GM12878 (cell line): ENCODE data around the gene P3H3. TPM values are rescaled to one million over a fixed set of nuclear protein-coding genes. Genes with fewer than 3 reads are reported as not detected.

ENCODE experiments used
- ATAC-seq: fragments of 200-7000 bp; cut with Tn5 transposase; 3 replicates; pipeline ENCODE4 v1.9.1; 2020; ENCODE audit warnings: mild to moderate bottlenecking, moderate library complexity
- BruUV-seq: library from RNA; stranded (reverse); fragments of 400-500 nt; replicated peaks from 2 replicates; lab custom pipeline; 2021; lab: Mats Ljungman, UMichigan
- CTCF ChIA-PET: fragments of 300-600 bp; sonication (Branson Sonifier 250); formaldehyde crosslinking; extraction: SDS; loops from one replicate; lab custom pipeline; 2021; ENCODE audit warnings: inconsistent platforms; lab: Yijun Ruan, JAX
- POLR2A ChIA-PET: fragments of 350-600 bp; formaldehyde crosslinking; extraction: SDS; loops from one replicate; lab custom pipeline; 2021; ENCODE audit warnings: inconsistent platforms; lab: Charles Lee
- RAD21 ChIA-PET: fragments of 300-600 bp; sonication (Branson Sonifier 250); formaldehyde crosslinking; loops from one replicate; lab custom pipeline; 2023; ENCODE audit warnings: antibody characterized with exemption; ENCODE audit not compliant: unreplicated experiment; lab: Charles Lee
- SMC1A ChIA-PET: fragments of 300-600 bp; sonication (Branson Sonifier 250); formaldehyde crosslinking; loops from one replicate; lab custom pipeline; 2023; ENCODE audit not compliant: unreplicated experiment, uncharacterized antibody; lab: Charles Lee
- DNase-seq: peaks from one replicate; pipeline ENCODE4 v3.0.0-alpha.2; 2011; ENCODE audit warnings: low read depth, low spot score
- FAIRE-seq: peaks from 3 replicates; lab custom pipeline; 2011; peaks lifted over from hg19 to GRCh38; lab: Jason Lieb, UNC
- H2AFZ ChIP-seq: 2 replicates; pipeline ENCODE4 v1.6.0; 2011; ENCODE audit warnings: low read depth, low read length, control low read depth; ENCODE audit not compliant: control insufficient read depth
- H3K27ac ChIP-seq: 2 replicates; pipeline ENCODE4 v1.5.1; 2011; ENCODE audit warnings: control low read depth; ENCODE audit not compliant: control insufficient read depth, insufficient read depth
- H3K27me3 ChIP-seq, 2 experiments: replicated peaks in 1 of 2; 2 replicates each; pipeline versions ENCODE4 v1.6.0 to v1.6.1; 2011; ENCODE audit warnings: low read length in 1 of 2; ENCODE audit not compliant: control insufficient read depth in 2 of 2, insufficient read depth in 2 of 2
- H3K36me3 ChIP-seq, 2 experiments: 2 replicates each; pipeline ENCODE4 v1.5.1; 2011; ENCODE audit warnings: low read length in 1 of 2; ENCODE audit not compliant: control insufficient read depth in 2 of 2, insufficient read depth in 2 of 2
- H3K4me1 ChIP-seq: 2 replicates; pipeline ENCODE4 v1.6.1; 2011; ENCODE audit warnings: mild to moderate bottlenecking, low read length, moderate library complexity, mixed read lengths; ENCODE audit not compliant: control insufficient read depth, insufficient read depth
- H3K4me2 ChIP-seq: 2 replicates; pipeline ENCODE4 v1.6.0; 2011; ENCODE audit warnings: control low read depth; ENCODE audit not compliant: control insufficient read depth, insufficient read depth
- H3K4me3 ChIP-seq: fragments of 200-600 bp; sonication (generic); 2 replicates; pipeline ENCODE4 v1.5.1; 2016
- H3K79me2 ChIP-seq: 2 replicates; pipeline ENCODE4 v1.6.0; 2011; ENCODE audit warnings: low read length; ENCODE audit not compliant: control insufficient read depth, insufficient read depth
- H3K9ac ChIP-seq: 2 replicates; pipeline ENCODE4 v1.8.0; 2011; ENCODE audit warnings: low read length, control low read depth, mixed read lengths; ENCODE audit not compliant: control insufficient read depth, insufficient read depth
- H3K9me3 ChIP-seq: replicated peaks from 3 replicates; pipeline ENCODE4 v1.5.1; 2011; ENCODE audit warnings: mild to moderate bottlenecking, low read length; ENCODE audit not compliant: control insufficient read depth, insufficient read depth
- H4K20me1 ChIP-seq: 2 replicates; pipeline ENCODE4 v1.6.0; 2011; ENCODE audit not compliant: control insufficient read depth, insufficient read depth
- ASH2L ChIP-seq: fragments of 300-600, 200-600 bp; sonication (generic); IDR thresholded peaks from 2 replicates; pipeline ENCODE4 v1.6.1; 2017; ENCODE audit warnings: low read depth, mild to moderate bottlenecking, borderline replicate concordance
- CBX5 ChIP-seq: sonication (generic); IDR thresholded peaks from 2 replicates; pipeline ENCODE4 v1.6.1; 2016; ENCODE audit warnings: low read depth, moderate library complexity, mild to moderate bottlenecking, inconsistent platforms
- HDGF ChIP-seq: fragments of 450-650 bp; IDR thresholded peaks from 2 replicates; pipeline ENCODE4 v1.6.1; 2016; ENCODE audit warnings: antibody characterized with exemption
- JUND ChIP-seq: IDR thresholded peaks from 2 replicates; pipeline ENCODE4 v1.6.1; 2012; ENCODE audit warnings: low read depth, mild to moderate bottlenecking, low read length, improper control_type of control experiment, moderate library complexity
- MAX ChIP-seq: IDR thresholded peaks from 2 replicates; pipeline ENCODE4 v1.6.1; 2012; ENCODE audit warnings: low read depth, low read length, improper control_type of control experiment
- PAX5 ChIP-seq: IDR thresholded peaks from 2 replicates; pipeline ENCODE4 v1.6.1; 2011; ENCODE audit warnings: low read depth, low read length, borderline replicate concordance
- PAX8 ChIP-seq: fragments of 450-650 bp; IDR thresholded peaks from 2 replicates; pipeline ENCODE4 v1.6.1; 2017; ENCODE audit warnings: mild to moderate bottlenecking, moderate library complexity
- PRDM15 ChIP-seq: fragments of 450-650 bp; formaldehyde crosslinking; IDR thresholded peaks from 2 replicates; pipeline ENCODE4 v1.4.0; 2020; ENCODE audit warnings: mild to moderate bottlenecking, moderate library complexity
- TBL1XR1 ChIP-seq: IDR thresholded peaks from 2 replicates; pipeline ENCODE4 v1.6.1; 2012; ENCODE audit warnings: low read depth, low read length, improper control_type of control experiment
- ZBTB11 ChIP-seq: fragments of 450-650 bp; formaldehyde crosslinking; IDR thresholded peaks from 2 replicates; pipeline ENCODE4 v1.5.0; 2022; ENCODE audit warnings: mild to moderate bottlenecking, missing genetic modification characterization
- ZNF24 ChIP-seq: fragments of 450-650 bp; IDR thresholded peaks from 2 replicates; pipeline ENCODE4 v1.6.1; 2017; ENCODE audit warnings: antibody characterized with exemption, mild to moderate bottlenecking
- WGBS: methylation state at CpG from one replicate; pipeline ENCODE4 v1.1.6; 2016; ENCODE audit warnings: low lambda C conversion rate; ENCODE audit not compliant: insufficient replicate concordance, insufficient coverage; ENCODE audit errors: missing lambda C conversion rate; 5-methylcytosine and 5-hydroxymethylcytosine counted together
- in situ Hi-C: fragments of 300-500 bp; cut with MboI; formaldehyde crosslinking; loops from 9 replicates; pipeline ENCODE4 v1.14.3; 2018; ENCODE audit warnings: mixed read lengths
- intact Hi-C: fragments of 100-400 bp; cut with micrococcal nuclease; formaldehyde crosslinking; loops from one replicate; pipeline ENCODE4 v1.14.2; 2022; ENCODE audit not compliant: unreplicated experiment
- polyA plus RNA-seq, 11 experiments: library from polyadenylated mRNA; depleted of rRNA in 4 of 11; unstranded in 6 of 11; stranded (reverse) in 5 of 11; fragments of >200 nt; fragmentation: Nextera tagmentation in 4 of 11; fragmentation: Illumina TruSeq in 1 of 11; extraction: Ambion mirVana in 4 of 11; extraction: Trizol in 1 of 11; gene quantifications; 1 replicate in 1 of 11; 2 replicates in 10 of 11; pipeline versions ENCODE4 v1.2.1 to v1.2.3, GENCODE V29; 2011 to 2016; ENCODE audit warnings: inconsistent platforms in 2 of 11, missing spikeins in 2 of 11, low read depth in 1 of 11
- total RNA-seq, 4 experiments: library from RNA; depleted of rRNA in 3 of 4; stranded (reverse); fragments of >200 nt in 3 of 4; fragmentation: Illumina TruSeq in 1 of 4; extraction: Trizol in 1 of 4; gene quantifications; 2 replicates each; pipeline versions ENCODE4 v1.2.1 to v1.2.3, GENCODE V29; 2013 to 2021

Gene P3H3
- total and polyA plus RNA-seq, 10 of the 15 experiments (the other 5 are each of a cell fraction or from before 2014, with no cell fraction given), result 0.03 to 0.21 (median 0.05) TPM; not detected in 7

GRCh38 chr12:6779708-6780432 is 48.3 kb upstream of the P3H3 start (continued):
- TF ChIP-seq PRDM15 (no peak), PAX8 (no peak), JUND (no peak), CBX5 (no peak), HDGF (no peak), PAX5 (no peak), TBL1XR1 (no peak), MAX (no peak)
- TF ChIP-seq, all 136 proteins: peak for 0

GRCh38 chr12:6780573-6780972 is 47.6 kb upstream of the P3H3 start:
- no peaks in the 10 kb centered on the region for H4K20me1 ChIP-seq
- H3K4me2 ChIP-seq, result no peak overlapping the region
- H3K36me3 ChIP-seq, result no peaks in the 10 kb centered on the region
- DNase-seq (no peak), FAIRE-seq (no peak), ATAC-seq (no peak)
- POLR2A ChIA-PET, result interaction anchor here (0.5 to 1.8 kb wide), 12 partner anchors 11 to 278 kb away, joined by 3 to 11 read pairs (median 3); partner anchors contain the start of genes CDCA3, MLF2 and PTMS
- BruUV-seq, result no TSS peak
- in situ Hi-C loops (no loop called here), intact Hi-C loops (no loop called here)
- no peak overlapping the region for H3K27ac ChIP-seq
- no peak overlapping the region for H3K4me3 ChIP-seq
- RAD21 ChIA-PET, result interaction anchor here (0.7 to 5.4 kb wide), 6 partner anchors 16 to 91 kb away, joined by 3 to 42 read pairs (median 3); partner anchors contain the start of genes CDCA3 and MLF2
- peaks cover 18% of the 10 kb centered on the region for H3K4me1 ChIP-seq
- no peaks in the 10 kb centered on the region for H3K9me3 ChIP-seq
- no peak overlapping the region for H3K9ac ChIP-seq
- SMC1A ChIA-PET, result interaction anchor here (0.7 to 6.6 kb wide), 13 partner anchors 10 to 217 kb away, joined by 3 to 84 read pairs (median 4); partner anchors contain the start of gene MLF2
- WGBS, result 33% methylated on average over 6 of the region's 6 CpGs
- H3K79me2 ChIP-seq, result no peaks in the 10 kb centered on the region
- H3K27me3 ChIP-seq, result no peaks in the 10 kb centered on the region
- CTCF ChIA-PET, result interaction anchor here (0.6 to 12.7 kb wide), 17 partner anchors 9 to 270 kb away, joined by 3 to 221 read pairs (median 4); partner anchors contain the start of genes LAG3 and MLF2
- no peak overlapping the region for H2AFZ ChIP-seq
- no peak for TF ChIP-seq ASH2L
- no peak for TF ChIP-seq ZBTB11 (CRISPR knock-in tag)
- no peak for TF ChIP-seq ZNF24
